ENCODE results near the gene ADAR. TPM values are rescaled to one million over a fixed set of nuclear protein-coding genes. Genes with fewer than 3 reads are reported as not detected.

The ADAR gene
- total and polyA plus RNA-seq, 2 experiments from 2014 or later: 61.3 to 71.3 TPM

DNA sequence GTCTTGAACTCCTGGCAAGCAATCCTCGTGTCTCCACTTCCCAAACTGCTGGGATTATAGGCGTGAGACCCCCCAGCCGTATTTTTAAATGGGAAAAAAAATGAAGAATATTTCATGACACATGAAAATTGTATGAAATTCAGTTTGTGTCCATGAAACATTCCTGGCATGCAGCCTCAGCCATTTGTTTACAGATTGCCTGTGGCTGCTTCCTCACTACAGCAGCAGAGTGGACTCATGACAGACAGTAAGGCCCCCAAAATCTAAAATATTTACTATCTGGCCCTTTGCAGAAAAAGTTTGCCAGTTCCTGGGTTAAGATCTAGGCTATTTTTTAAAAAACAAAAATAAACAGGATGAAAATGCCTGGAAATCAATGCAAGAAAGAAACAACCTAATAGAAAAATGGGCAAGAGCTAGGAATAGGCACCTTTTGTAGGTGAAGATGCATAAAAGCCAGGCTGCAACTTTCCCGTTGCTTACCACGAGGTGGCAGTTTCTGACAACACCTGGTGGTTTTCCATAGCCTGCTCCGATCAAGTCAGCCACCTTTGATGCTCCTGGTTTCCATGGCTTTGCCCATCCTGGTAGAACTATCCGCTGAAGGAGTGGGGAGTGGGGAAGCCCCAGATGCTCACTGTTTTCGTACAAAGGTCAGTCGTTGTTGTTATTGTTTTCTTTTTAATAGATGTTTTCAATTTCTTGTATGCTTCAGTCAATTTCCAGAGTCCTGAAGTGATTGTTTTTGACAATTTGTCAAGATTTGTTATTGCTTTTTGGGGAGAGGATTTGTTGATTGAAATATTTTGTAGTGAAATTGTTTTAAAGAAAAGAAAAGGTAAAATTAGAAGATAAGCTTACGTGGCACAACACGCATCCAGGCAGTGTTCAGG, 73.8 kb downstream of the ADAR start:
- no peak for DNase-seq

More for the DNA sequence above, 73.8 kb downstream of the ADAR start:
- in situ Hi-C loops (cut with MboI): no loop called here
- no peaks in the 10 kb centered on the region for H3K9me3 ChIP-seq (ENCODE audit: low read depth)
- no peaks in the 10 kb centered on the region for H3K79me2 ChIP-seq (ENCODE audit: insufficient read depth)
- no peaks in the 10 kb centered on the region for H3K9me2 ChIP-seq (ENCODE audit: insufficient read depth)
- WGBS, 2 experiments (ENCODE audit: low coverage in 1 of 2, low lambda C conversion rate in 2 of 2, missing lambda C conversion rate in 2 of 2): 60% methylated on average over 11 of the region's 11 CpGs
- no peak overlapping the region for H3K4me3 ChIP-seq
- no peak for TF ChIP-seq EZH2 (IDR thresholded peaks at IDR 0.05; ENCODE audit: insufficient read depth, poor library complexity, severe bottlenecking)
- no peaks in the 10 kb centered on the region for H3K4me1 ChIP-seq (ENCODE audit: insufficient read depth)
- no peaks in the 10 kb centered on the region for H4K20me1 ChIP-seq (ENCODE audit: insufficient read depth)
- H3K27ac ChIP-seq: no peak overlapping the region
- no peaks in the 10 kb centered on the region for H3F3A ChIP-seq (ENCODE audit: insufficient read depth)
- no peak overlapping the region for H3K9ac ChIP-seq
- H3K27me3 ChIP-seq (replicated peaks; ENCODE audit: insufficient read depth): peaks cover 26% of the 10 kb centered on the region
- no peaks in the 10 kb centered on the region for H3K36me3 ChIP-seq (ENCODE audit: low read depth)
- H3K4me2 ChIP-seq (ENCODE audit: unreplicated experiment): no peak overlapping the region
- H2AFZ ChIP-seq: no peak overlapping the region

Other genes with a start within 250 kb of the ADAR start
- gene IL6R, start 202.8 kb downstream of the ADAR start, total RNA-seq (2014; rRNA removed; shearing (Covaris generic)): 3.9 and 8.8 TPM in 2 replicates
- gene IL6R, start 202.8 kb downstream of the ADAR start, polyA plus RNA-seq (2016; fragmentation: Nextera tagmentation; extraction: Ambion mirVana): 1.3 and 2.1 TPM in 2 replicates
- gene TDRD10, start 106.0 kb downstream of the ADAR start, total RNA-seq (2014; rRNA removed; shearing (Covaris generic)): not detected in 2 replicates
- not detected in 2 replicates for gene TDRD10, start 106.0 kb downstream of the ADAR start, polyA plus RNA-seq (2016; fragmentation: Nextera tagmentation; extraction: Ambion mirVana)
- not detected in 2 replicates for gene SHE, start 105.8 kb downstream of the ADAR start, total RNA-seq (2014; rRNA removed; shearing (Covaris generic))
- gene SHE, start 105.8 kb downstream of the ADAR start, polyA plus RNA-seq (2016; fragmentation: Nextera tagmentation; extraction: Ambion mirVana): 0.03 TPM in 2 replicates
- gene UBE2Q1, start 49.5 kb downstream of the ADAR start, total RNA-seq (2014; rRNA removed; shearing (Covaris generic)): 31.9 and 37.9 TPM in 2 replicates
- gene UBE2Q1, start 49.5 kb downstream of the ADAR start, polyA plus RNA-seq (2016; fragmentation: Nextera tagmentation; extraction: Ambion mirVana): 5.7 and 7.8 TPM in 2 replicates
- gene CHRNB2, start 40.4 kb downstream of the ADAR start, total RNA-seq (2014; rRNA removed; shearing (Covaris generic)): not detected in 2 replicates
- gene CHRNB2, start 40.4 kb downstream of the ADAR start, polyA plus RNA-seq (2016; fragmentation: Nextera tagmentation; extraction: Ambion mirVana): not detected in 2 replicates